ENCODE measurements around the gene DNM1L. TPM values are rescaled to one million over a fixed set of nuclear protein-coding genes. Genes with fewer than 3 reads are reported as not detected.
A peak's percentile ranks its signal among the peaks of the same experiment; 100 is the strongest.

Gene DNM1L
- total and polyA plus RNA-seq, 10 of the 15 experiments (the other 5 are each of a cell fraction or from before 2014, with no cell fraction given), result 23.1 to 201 (median 63.9) TPM

GRCh38 chr12:32697445-32697844 lies 18.3 kb downstream of the DNM1L start:
- BruUV-seq (replicated peaks), result no TSS peak
- CTCF ChIA-PET, result no interaction called here

More at GRCh38 chr12:32697445-32697844, 18.3 kb downstream of the DNM1L start:
- RAD21 ChIA-PET (ENCODE audit: unreplicated experiment), result no interaction called here
- H2AFZ ChIP-seq (ENCODE audit: control insufficient read depth, low read depth, low read length), result no peak overlapping the region
- in situ Hi-C loops (cut with MboI) (no loop called here), intact Hi-C loops (cut with micrococcal nuclease; ENCODE audit: unreplicated experiment) (no loop called here)
- ATAC-seq (peak; percentile 31; the same call in 1 of the 3 replicates), FAIRE-seq (peak; percentile 47), DNase-seq (ENCODE audit: low read depth, low spot score) (no peak)
- no peak overlapping the region for H3K4me3 ChIP-seq
- H3K4me1 ChIP-seq (ENCODE audit: control insufficient read depth, insufficient read depth, low read length), result no peaks in the 10 kb centered on the region
- TF ChIP-seq TCF12 (IDR thresholded peaks at IDR 0.05; ENCODE audit: low read depth, low read length) (no peak), GATAD2B (conservative IDR thresholded peaks at IDR 0.05; ENCODE audit: low read depth) (no peak), ATF2 (IDR thresholded peaks at IDR 0.05; ENCODE audit: low read length) (no peak), KLF5 (IDR thresholded peaks at IDR 0.05; ENCODE audit: partially characterized antibody) (no peak), USF1 (IDR thresholded peaks at IDR 0.05; ENCODE audit: borderline replicate concordance, extremely low read length, insufficient read depth, low read depth, low read length) (no peak), ZNF687 (IDR thresholded peaks at IDR 0.05) (no peak), SREBF1 (IDR thresholded peaks at IDR 0.05; ENCODE audit: low read length) (no peak), RELA (IDR thresholded peaks at IDR 0.05; ENCODE audit: borderline replicate concordance, partially characterized antibody) (no peak), IKZF1 (conservative IDR thresholded peaks at IDR 0.05) (no peak), PAX8 (IDR thresholded peaks at IDR 0.05) (no peak)
- no peaks in the 10 kb centered on the region; the same call in 1 of the 2 replicates for H4K20me1 ChIP-seq (ENCODE audit: control insufficient read depth, insufficient read depth)
- no peak overlapping the region for H3K4me2 ChIP-seq (ENCODE audit: control insufficient read depth, insufficient read depth)
- H3K36me3 ChIP-seq (ENCODE audit: control insufficient read depth in 2 of 2, insufficient read depth in 2 of 2, low read length in 1 of 2), result peaks cover 0 to 1% of the 10 kb centered on the region in 2 experiments; a peak in 1 of 4 replicates
- SMC1A ChIA-PET (ENCODE audit: uncharacterized antibody, unreplicated experiment), result interaction anchor here (0.7 to 1.6 kb wide), 3 partner anchors 9 to 33 kb away, joined by 3 to 8 read pairs (median 4); no protein-coding TSS in a partner anchor
- H3K9ac ChIP-seq (ENCODE audit: control insufficient read depth, insufficient read depth, low read length), result no peak overlapping the region
- peaks cover 57% of the 10 kb centered on the region for H3K79me2 ChIP-seq (ENCODE audit: control insufficient read depth, insufficient read depth, low read length)
- H3K9me3 ChIP-seq (replicated peaks; ENCODE audit: control insufficient read depth, insufficient read depth, low read length), result peaks cover 1% of the 10 kb centered on the region; the same call in 1 of the 3 replicates
- H3K27me3 ChIP-seq (replicated peaks in 1 of 2; ENCODE audit: control insufficient read depth in 2 of 2, insufficient read depth in 2 of 2, low read length in 1 of 2), result no peaks in the 10 kb centered on the region
- 83% methylated on average over 1 of the region's 1 CpG for WGBS (ENCODE audit: insufficient coverage, insufficient replicate concordance, low lambda C conversion rate, missing lambda C conversion rate)
- no peak overlapping the region for H3K27ac ChIP-seq (ENCODE audit: control insufficient read depth, insufficient read depth)
- POLR2A ChIA-PET, result no interaction called here

Data from GM12878 (cell line).